MM.1S (cell line): ENCODE measurements around the gene PPFIA2.

ENCODE experiments used
- EZH2 ChIP-seq: fragments of 300-600 bp; sonication (generic); optimal IDR thresholded peaks from 2 replicates; pipeline ENCODE3; 2017; ENCODE audit warnings: low read depth, mild to moderate bottlenecking, antibody characterized with exemption, low read length, mixed read lengths
- EZH2phosphoT487 ChIP-seq: fragments of 300-600 bp; sonication (generic); IDR thresholded peaks from 2 replicates; pipeline ENCODE4 v1.6.1; 2018; ENCODE audit warnings: antibody characterized with exemption, low read length
- TF ChIP-seq, protein P1 (sequence below): fragments of 300-600 bp; sonication (generic); IDR thresholded peaks from 2 replicates; pipeline ENCODE4 v1.5.1; 2016; ENCODE audit warnings: antibody characterized with exemption, low read length, mixed read lengths

DNA sequence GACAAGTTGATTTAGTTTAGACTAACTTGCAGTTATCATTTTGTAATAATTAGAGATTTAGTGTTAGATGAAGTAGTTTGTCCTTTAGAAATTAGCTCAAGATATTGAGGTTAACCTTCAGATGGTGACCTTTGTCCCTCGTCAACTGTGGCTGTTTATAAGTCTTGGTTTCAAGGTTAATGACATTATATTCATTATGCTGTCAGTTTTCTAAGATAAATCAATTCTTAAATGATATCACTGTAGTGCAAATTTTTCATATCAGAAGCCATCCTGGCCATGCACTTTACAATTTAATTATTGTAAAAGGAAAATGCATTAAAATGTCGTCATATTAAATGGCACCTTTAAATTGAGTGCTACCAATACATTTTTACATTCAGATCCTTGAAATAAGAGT lies 19.6 kb upstream of the PPFIA2 start:
- TF ChIP-seq, protein P1, sequence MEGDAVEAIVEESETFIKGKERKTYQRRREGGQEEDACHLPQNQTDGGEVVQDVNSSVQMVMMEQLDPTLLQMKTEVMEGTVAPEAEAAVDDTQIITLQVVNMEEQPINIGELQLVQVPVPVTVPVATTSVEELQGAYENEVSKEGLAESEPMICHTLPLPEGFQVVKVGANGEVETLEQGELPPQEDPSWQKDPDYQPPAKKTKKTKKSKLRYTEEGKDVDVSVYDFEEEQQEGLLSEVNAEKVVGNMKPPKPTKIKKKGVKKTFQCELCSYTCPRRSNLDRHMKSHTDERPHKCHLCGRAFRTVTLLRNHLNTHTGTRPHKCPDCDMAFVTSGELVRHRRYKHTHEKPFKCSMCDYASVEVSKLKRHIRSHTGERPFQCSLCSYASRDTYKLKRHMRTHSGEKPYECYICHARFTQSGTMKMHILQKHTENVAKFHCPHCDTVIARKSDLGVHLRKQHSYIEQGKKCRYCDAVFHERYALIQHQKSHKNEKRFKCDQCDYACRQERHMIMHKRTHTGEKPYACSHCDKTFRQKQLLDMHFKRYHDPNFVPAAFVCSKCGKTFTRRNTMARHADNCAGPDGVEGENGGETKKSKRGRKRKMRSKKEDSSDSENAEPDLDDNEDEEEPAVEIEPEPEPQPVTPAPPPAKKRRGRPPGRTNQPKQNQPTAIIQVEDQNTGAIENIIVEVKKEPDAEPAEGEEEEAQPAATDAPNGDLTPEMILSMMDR: no peak
- TF ChIP-seq EZH2phosphoT487 (no peak), EZH2 (no peak)
